Ovary (tissue), 9 donors: Measurements from ENCODE around the gene IMMT. TPM values are rescaled to one million over a fixed set of nuclear protein-coding genes. Genes with fewer than 3 reads are reported as not detected.

Experiments
- DNase-seq, 5 donors: peaks; one replicate each; pipeline ENCODE4 v3.0.0-alpha.2; 2019 to 2020
- H3K27ac ChIP-seq, 2 donors: fragments of 200-600 bp; one replicate each; pipeline versions ENCODE4 v1.5.1 to v1.8.0; 2019 to 2022
- H3K27me3 ChIP-seq: fragments of 200-600 bp; one replicate; pipeline ENCODE4 v1.8.0; 2022
- H3K36me3 ChIP-seq: fragments of 200-600 bp; sonication (generic); one replicate; pipeline ENCODE4 v1.5.1; 2019
- H3K4me1 ChIP-seq: one replicate; pipeline ENCODE4 v1.8.1; 2013; ENCODE audit warnings: mild to moderate bottlenecking, moderate library complexity; ENCODE audit not compliant: insufficient read depth
- H3K4me3 ChIP-seq: fragments of 200-600 bp; sonication (generic); one replicate; pipeline ENCODE4 v1.5.1; 2017
- H3K9me3 ChIP-seq, 2 donors: fragments of 200-600 bp in 1 of 2; sonication (generic) in 1 of 2; one replicate each; pipeline versions ENCODE4 v1.5.1 to v1.8.1; 2013 to 2019; ENCODE audit warnings: mild to moderate bottlenecking in 1 of 2, moderate library complexity in 1 of 2
- CTCF ChIP-seq, 3 donors: fragments of 450-650 bp in 2 of 3; fragments of 200-600 bp in 1 of 3; IDR thresholded peaks; one replicate each; pipeline versions ENCODE4 v1.5.1 to v1.8.0; 2016 to 2022; ENCODE audit warnings: antibody characterized with exemption in 3 of 3, mild to moderate bottlenecking in 1 of 3
- EP300 ChIP-seq: sonication (generic); formaldehyde crosslinking; IDR thresholded peaks from one replicate; pipeline ENCODE4 v1.6.1; 2017; ENCODE audit warnings: antibody characterized with exemption
- POLR2A ChIP-seq: fragments of 450-650 bp; IDR thresholded peaks from one replicate; pipeline ENCODE4 v1.6.1; 2017; ENCODE audit warnings: antibody characterized with exemption, mild to moderate bottlenecking, moderate library complexity
- WGBS, 3 donors: extraction: QIAGEN DNeasy Blood & Tissue Kit in 1 of 3; methylation state at CpG; one replicate each; pipeline versions ENCODE4 v1.1.5 to v1.1.7; 2013 to 2017; 5-methylcytosine and 5-hydroxymethylcytosine counted together
- intact Hi-C, 4 donors: fragments of 100-400 bp; cut with DNase I; formaldehyde crosslinking; loops; one replicate each; pipeline versions ENCODE4 v1.11.0 to v1.15.1; 2022 to 2023
- polyA plus RNA-seq, 2 donors: library from polyadenylated mRNA; stranded (reverse); fragments of 200-250 nt in 1 of 2; fragments of 350-450 nt in 1 of 2; fragmentation: Illumina TruSeq in 1 of 2; extraction: RNeasy Lipid Tissue Mini Kit (QIAGEN cat#74804) in 1 of 2; gene quantifications; one replicate each; pipeline ENCODE4 v1.2.3, GENCODE V29; 2013 to 2014
- total RNA-seq, 7 donors: library from RNA; depleted of rRNA in 2 of 7; stranded (reverse); fragments of >200 nt in 2 of 7; fragmentation: NEBNext Ultra II Directional in 3 of 7; extraction: Animal tissue kit (Norgen Biotek cat#: 25700) in 3 of 7; gene quantifications; one replicate each; pipeline versions ENCODE4 v1.1.0 to v1.2.4, GENCODE V29; 2016 to 2023
- donor health status: DM: no; HTN: no; CAD: no; lungs with moderate emphysema.
- donor health status: DM: no; HTN: no; CAD: no.
- donor health status: Bipolar disorder and iron deficiency.
- donor health status: DM: yes; HTN: yes; CAD: no.
- donor health status: DM: no; HTN: no; CAD: no.
- donor health status: DM: yes; HTN: yes; CAD: no.

The IMMT gene
- total and polyA plus RNA-seq, 9 donors = 22.8 to 99.4 (median 48.4) TPM

DNA sequence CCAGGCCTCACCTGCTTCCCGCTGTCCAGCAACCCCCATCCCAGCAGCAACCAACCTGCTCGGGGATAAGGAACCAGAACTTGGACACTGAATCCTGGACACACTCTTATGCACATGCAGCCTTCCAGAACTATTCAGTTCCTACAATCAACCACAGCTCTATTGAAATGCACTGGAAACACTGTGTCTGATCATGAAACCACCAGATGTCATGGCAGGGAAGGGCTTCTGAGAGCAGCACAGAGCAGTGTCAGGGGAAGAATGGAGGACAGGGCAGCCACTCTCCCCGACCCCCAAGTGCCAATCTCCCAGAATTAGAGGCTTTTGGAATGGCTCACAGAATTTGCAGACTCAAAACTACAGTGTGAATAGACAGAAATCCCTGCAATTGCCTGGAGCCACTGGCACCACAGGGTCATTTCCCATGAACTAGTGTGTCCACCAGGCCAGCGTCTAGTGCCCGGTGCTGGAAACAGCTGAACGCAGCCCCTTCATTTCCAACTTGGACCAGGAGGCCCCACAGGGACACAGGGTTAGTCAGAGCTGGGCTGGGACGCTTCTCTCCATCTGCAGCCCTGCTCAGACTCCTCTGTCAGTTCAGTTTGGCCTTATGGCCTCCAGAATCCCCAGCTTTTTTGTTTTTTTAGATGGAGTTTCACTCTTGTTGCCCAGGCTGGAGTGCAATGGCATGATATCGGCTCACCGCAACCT, 29.5 kb upstream of the IMMT start:
- no peaks in the 10 kb centered on the region for H3K9me3 ChIP-seq
- peaks cover 7% of the 10 kb centered on the region for H3K4me1 ChIP-seq
- TF ChIP-seq EP300 = no peak
- no peak for TF ChIP-seq CTCF (IDR thresholded peaks at IDR 0.05)
- TF ChIP-seq POLR2A = no peak
- DNase-seq = no peak
- intact Hi-C loops = loop anchor here in 2 of 4 donors (5.0 to 10.0 kb wide), 2 partner anchors 140 to 148 kb away; no protein-coding TSS in a partner anchor
- H3K27ac ChIP-seq = no peak overlapping the region
- H3K4me3 ChIP-seq = no peak overlapping the region
- H3K36me3 ChIP-seq = no peaks in the 10 kb centered on the region
- WGBS, 3 donors = 86 to 93% (median 89%) methylated on average over 9 of the region's 9 CpGs
- no peaks in the 10 kb centered on the region for H3K27me3 ChIP-seq

DNA sequence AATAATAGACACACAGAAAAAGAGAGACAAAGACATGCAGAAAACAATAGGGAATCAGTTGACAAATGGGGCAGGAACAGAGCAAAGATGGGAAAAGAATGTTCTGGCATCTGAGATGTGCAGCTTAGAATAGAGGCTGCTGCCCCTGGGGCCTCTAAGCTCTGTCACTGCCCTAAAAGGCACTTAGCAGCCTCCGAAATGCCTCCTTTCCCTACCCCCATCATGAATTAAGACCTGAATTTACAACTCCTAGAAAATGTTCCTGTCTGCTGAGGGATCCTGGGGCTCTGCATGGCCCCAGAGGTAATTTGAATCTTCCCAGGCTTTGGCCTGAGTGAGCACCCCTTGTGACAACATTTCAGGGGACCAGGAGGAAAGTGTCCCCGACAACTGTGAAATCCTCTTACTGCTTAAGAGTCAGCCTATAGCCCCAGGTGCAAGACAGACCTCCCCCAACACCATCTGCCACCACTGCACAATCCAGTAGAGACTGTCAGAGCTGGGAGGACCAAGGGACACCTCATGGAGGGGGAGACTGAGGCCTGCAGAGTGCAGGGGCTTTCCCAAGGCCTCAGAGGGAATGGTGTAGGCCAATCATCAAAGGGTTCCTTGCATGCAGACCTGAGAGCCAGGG, 28.8 kb upstream of the IMMT start:
- WGBS, 3 donors = 76 to 100% (median 95%) methylated on average over 2 of the region's 2 CpGs
- no peak overlapping the region for H3K27ac ChIP-seq

GRCh38 chr2:86223140-86223926, 28.1 kb upstream of the IMMT start:
- H3K36me3 ChIP-seq = no peaks in the 10 kb centered on the region
- intact Hi-C loops = loop anchor here in 2 of 4 donors (5.0 to 10.0 kb wide), 2 partner anchors 141 to 149 kb away; no protein-coding TSS in a partner anchor
- H3K27ac ChIP-seq = no peak overlapping the region
- no peaks in the 10 kb centered on the region for H3K27me3 ChIP-seq
- H3K4me3 ChIP-seq = no peak overlapping the region
- peaks cover 7% of the 10 kb centered on the region for H3K4me1 ChIP-seq
- 7 to 14% (median 8%) methylated on average over 8 of the region's 8 CpGs for WGBS, 3 donors
- TF ChIP-seq CTCF (IDR thresholded peaks at IDR 0.05) (no peak), POLR2A (no peak)
- no peaks in the 10 kb centered on the region for H3K9me3 ChIP-seq
- peak; percentile 69 to 79 (median 72) for DNase-seq

More for the DNA sequence above, 28.8 kb upstream of the IMMT start:
- TF ChIP-seq EP300 = no peak
- no peak for TF ChIP-seq CTCF (IDR thresholded peaks at IDR 0.05)
- TF ChIP-seq POLR2A = no peak
- Histone ChIP-seq H3K9me3 (no peaks in the 10 kb centered on the region), H3K4me1 (peaks cover 7% of the 10 kb centered on the region), H3K27me3 (no peaks in the 10 kb centered on the region), H3K4me3 (no peak overlapping the region), H3K36me3 (no peaks in the 10 kb centered on the region)
- no peak for DNase-seq
- intact Hi-C loops = loop anchor here in 2 of 4 donors (5.0 to 10.0 kb wide), 2 partner anchors 141 to 148 kb away; no protein-coding TSS in a partner anchor

DNA sequence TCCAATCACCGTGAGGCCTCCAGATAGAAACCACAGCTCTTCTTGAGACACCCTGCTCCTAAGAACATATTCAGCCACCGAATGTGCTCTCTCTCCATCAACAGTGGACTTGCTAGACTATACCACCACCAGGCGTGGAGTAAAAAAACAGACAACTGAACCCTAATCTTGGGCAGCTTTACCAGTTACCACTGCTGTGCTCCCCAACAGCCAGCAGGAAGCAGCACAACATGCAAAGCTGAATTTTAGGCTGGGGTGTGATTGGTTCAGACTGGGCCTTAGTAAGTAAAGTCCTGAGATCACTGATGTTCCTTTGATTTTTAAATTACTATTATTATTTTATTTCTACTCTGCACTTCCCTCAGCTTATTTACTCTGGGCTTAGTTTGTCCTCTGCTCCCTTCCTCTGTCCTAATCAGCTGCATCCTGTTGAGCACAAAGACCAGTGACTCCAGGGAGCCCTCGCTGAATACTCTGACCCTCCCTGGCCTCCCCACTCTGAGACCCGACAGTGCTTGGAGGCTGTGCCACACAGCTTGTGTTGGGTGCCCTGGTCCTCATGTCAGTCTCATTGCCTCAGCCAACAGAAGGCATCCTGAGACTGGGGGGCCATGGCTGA, 25.9 kb upstream of the IMMT start:
- Histone ChIP-seq H3K9me3 (no peaks in the 10 kb centered on the region), H3K27ac (no peak overlapping the region), H3K27me3 (no peaks in the 10 kb centered on the region), H3K4me3 (no peak overlapping the region), H3K36me3 (no peaks in the 10 kb centered on the region), H3K4me1 (peaks cover 7% of the 10 kb centered on the region)
- peak in 4 of 5 donors; percentile 41 to 57 (median 53) for DNase-seq
- intact Hi-C loops = loop anchor here in 2 of 4 donors (5.0 to 10.0 kb wide), 2 partner anchors 144 to 151 kb away; no protein-coding TSS in a partner anchor
- TF ChIP-seq POLR2A (no peak), EP300 (no peak), CTCF (IDR thresholded peaks at IDR 0.05) (peak; percentile 42 to 56 (median 46))
- 51 to 58% (median 57%) methylated on average over 5 of the region's 5 CpGs for WGBS, 3 donors
